ENCODE results near the gene PBXIP1. TPM values are rescaled to one million over a fixed set of nuclear protein-coding genes. Genes with fewer than 3 reads are reported as not detected.

PBXIP1 gene
- total and polyA plus RNA-seq, 2 of the 13 experiments (the other 11 are each of a cell fraction or from before 2014, with no cell fraction given): 16.3 to 31.9 TPM

GRCh38 chr1:154936555-154937084 is 19.3 kb downstream of the PBXIP1 start, which contains the start of gene PMVK (continued):
- peak; percentile 95 for TF ChIP-seq ZHX1 (CRISPR knock-in tag; IDR thresholded peaks at IDR 0.05; ENCODE audit: low read depth)
- TF ChIP-seq ZNF547 (CRISPR knock-in tag; IDR thresholded peaks at IDR 0.05): peak; percentile 99
- TF ChIP-seq ZNF260 (CRISPR knock-in tag; IDR thresholded peaks at IDR 0.05; ENCODE audit: borderline replicate concordance, low read depth): peak; percentile 51; the same call in 1 of the 2 replicates
- TF ChIP-seq ATM (IDR thresholded peaks at IDR 0.05; ENCODE audit: borderline replicate concordance): no peak
- TF ChIP-seq MAF1 (CRISPR knock-in tag; IDR thresholded peaks at IDR 0.05; ENCODE audit: borderline replicate concordance): 0 out of 2 replicates have a peak, but pooled peaks have one; percentile 59
- peak; percentile 75 for TF ChIP-seq PPARG (CRISPR knock-in tag; conservative IDR thresholded peaks at IDR 0.05)
- TF ChIP-seq ZNF3 (CRISPR knock-in tag; IDR thresholded peaks at IDR 0.05): peak; percentile 32; the same call in 1 of the 2 replicates
- no peak for TF ChIP-seq SOX13 (IDR thresholded peaks at IDR 0.05)
- peak in 1 of 2 experiments; percentile 77; a peak in 2 of 4 replicates for TF ChIP-seq SOX13 (CRISPR knock-in tag; conservative IDR thresholded peaks at IDR 0.05 in 1 of 2, IDR thresholded peaks at IDR 0.05 in 1 of 2)
- peak; percentile 76; the same call in 1 of the 2 replicates for TF ChIP-seq ELF1 (CRISPR knock-in tag; IDR thresholded peaks at IDR 0.05)
- peak; percentile 100 for TF ChIP-seq ZNF776 (CRISPR knock-in tag; IDR thresholded peaks at IDR 0.05)
- TF ChIP-seq ZZZ3 (CRISPR knock-in tag; IDR thresholded peaks at IDR 0.05; ENCODE audit: borderline replicate concordance): peak; percentile 94
- TF ChIP-seq PCBP1 (IDR thresholded peaks at IDR 0.05; ENCODE audit: borderline replicate concordance, low read depth, low read length): 0 out of 2 replicates have a peak, but pooled peaks have one; percentile 79
- peak; percentile 57; the same call in 1 of the 2 replicates for TF ChIP-seq BHLHE40 (IDR thresholded peaks at IDR 0.05; ENCODE audit: low read length)
- TF ChIP-seq ZNF17 (CRISPR knock-in tag; IDR thresholded peaks at IDR 0.05): peak; percentile 98
- peak; percentile 99 for TF ChIP-seq RNF2 (conservative IDR thresholded peaks at IDR 0.05; ENCODE audit: low read depth)
- peak; percentile 77; the same call in 1 of the 2 replicates for TF ChIP-seq CBX5 (CRISPR knock-in tag; IDR thresholded peaks at IDR 0.05; ENCODE audit: borderline replicate concordance)
- peak; percentile 91 for TF ChIP-seq RBFOX2 (IDR thresholded peaks at IDR 0.05; ENCODE audit: low read depth, low read length)
- peak; percentile 99 for TF ChIP-seq ZNF430 (CRISPR knock-in tag; IDR thresholded peaks at IDR 0.05)
- TF ChIP-seq SNRNP70 (IDR thresholded peaks at IDR 0.05; ENCODE audit: low read depth, low read length): no peak
- peak; percentile 21; the same call in 1 of the 2 replicates for TF ChIP-seq E2F2 (CRISPR knock-in tag; IDR thresholded peaks at IDR 0.05; ENCODE audit: borderline replicate concordance)
- TF ChIP-seq KMT2A (CRISPR knock-in tag; IDR thresholded peaks at IDR 0.05): peak; percentile 68
- no peak for TF ChIP-seq AGO1 (IDR thresholded peaks at IDR 0.05; ENCODE audit: low read depth, low read length, poor library complexity, severe bottlenecking)
- TF ChIP-seq SKI (IDR thresholded peaks at IDR 0.05; ENCODE audit: partially characterized antibody): peak; percentile 41
- TF ChIP-seq ZNF552 (CRISPR knock-in tag; IDR thresholded peaks at IDR 0.05; ENCODE audit: borderline replicate concordance): peak; percentile 99
- TF ChIP-seq HNRNPLL (IDR thresholded peaks at IDR 0.05; ENCODE audit: low read depth, low read length, poor library complexity, severe bottlenecking): peak; percentile 47
- TF ChIP-seq ZNF614 (CRISPR knock-in tag; IDR thresholded peaks at IDR 0.05; ENCODE audit: borderline replicate concordance): peak; percentile 91
- TF ChIP-seq MEIS2 (CRISPR knock-in tag; IDR thresholded peaks at IDR 0.05): peak; percentile 95
- TF ChIP-seq ZFP1 (CRISPR knock-in tag; IDR thresholded peaks at IDR 0.05): peak; percentile 18; the same call in 1 of the 2 replicates
